Right atrium auricular region (tissue), 2 donors: ENCODE results near the gene MAP4K5. TPM values are rescaled to one million over a fixed set of nuclear protein-coding genes. Genes with fewer than 3 reads are reported as not detected.
A peak's percentile ranks its signal among the peaks of the same experiment; 100 is the strongest.
"Not testable (repeated sequence)": the region's sequence is repeated elsewhere in the genome, so short reads cannot be mapped to it uniquely, and the experiment has no call there.

Experiments
- DNase-seq: peaks from one replicate; pipeline ENCODE4 v3.0.0-alpha.2; 2019; ENCODE audit warnings: low spot score
- H3K27ac ChIP-seq, 2 donors: fragments of 200-600 bp; sonication (generic); 1 replicate in 1 of 2; 2 replicates in 1 of 2; pipeline ENCODE4 v1.5.1; 2016 to 2019
- H3K27me3 ChIP-seq, 2 donors: fragments of 200-600 bp; sonication (generic); one replicate each; pipeline versions ENCODE4 v1.5.1 to v1.6.0; 2017 to 2019
- H3K36me3 ChIP-seq: fragments of 200-600 bp; sonication (generic); one replicate; pipeline ENCODE4 v1.5.1; 2016
- H3K4me1 ChIP-seq, 2 donors: fragments of 200-600 bp; sonication (generic); one replicate each; pipeline versions ENCODE4 v1.5.1 to v1.6.0; 2017 to 2019
- H3K4me3 ChIP-seq, 2 donors: fragments of 200-600 bp; sonication (generic); 1 replicate in 1 of 2; 2 replicates in 1 of 2; pipeline ENCODE4 v1.5.1; 2017 to 2019; ENCODE audit warnings: mild to moderate bottlenecking in 1 of 2, moderate library complexity in 1 of 2
- H3K9me3 ChIP-seq, 2 donors: fragments of 200-600 bp; sonication (generic); one replicate each; pipeline ENCODE4 v1.5.1; 2019
- CTCF ChIP-seq, 2 donors: fragments of 200-600 bp; sonication (generic); IDR thresholded peaks; one replicate each; pipeline ENCODE4 v1.5.1; 2019; ENCODE audit warnings: antibody characterized with exemption in 2 of 2
- total RNA-seq, 2 donors: library from RNA; depleted of rRNA; stranded (reverse); fragments of >200 nt; gene quantifications; one replicate each; pipeline ENCODE4 v1.1.0, GENCODE V29; 2016

MAP4K5 gene
- total RNA-seq, 2 donors from 2014 or later: 37.5 to 44.4 TPM

GRCh38 chr14:50569714-50570274 lies 37.4 kb upstream of the MAP4K5 start:
- no peaks in the 10 kb centered on the region for H3K27me3 ChIP-seq
- no peaks in the 10 kb centered on the region for H3K4me1 ChIP-seq
- H3K4me3 ChIP-seq: no peak overlapping the region
- no peak for DNase-seq
- H3K9me3 ChIP-seq: peaks cover 0 to 25% of the 10 kb centered on the region in 2 donors
- no peak overlapping the region for H3K27ac ChIP-seq
- TF ChIP-seq CTCF (IDR thresholded peaks at IDR 0.05): no peak
- H3K36me3 ChIP-seq: no peaks in the 10 kb centered on the region

GRCh38 chr14:50562841-50563240 lies 30.5 kb upstream of the MAP4K5 start:
- Histone ChIP-seq H3K36me3 (no peaks in the 10 kb centered on the region), H3K27me3 (no peaks in the 10 kb centered on the region), H3K4me1 (peaks cover 0 to 15% of the 10 kb centered on the region in 2 donors), H3K4me3 (no peak overlapping the region), H3K9me3 (no peaks in the 10 kb centered on the region), H3K27ac (no peak overlapping the region)
- no peak for DNase-seq
- TF ChIP-seq CTCF (IDR thresholded peaks at IDR 0.05): no peak

GRCh38 chr14:50560931-50561285 lies 28.5 kb upstream of the MAP4K5 start:
- Histone ChIP-seq H3K4me3 (peak overlapping the region; percentile 65 to 71), H3K27ac (peak overlapping the region; percentile 83 to 86), H3K36me3 (no peaks in the 10 kb centered on the region), H3K9me3 (no peaks in the 10 kb centered on the region), H3K27me3 (no peaks in the 10 kb centered on the region), H3K4me1 (peaks cover 0 to 15% of the 10 kb centered on the region in 2 donors)
- DNase-seq: peak; percentile 85
- no peak for TF ChIP-seq CTCF (IDR thresholded peaks at IDR 0.05)

GRCh38 chr14:50559990-50560930 lies 27.9 kb upstream of the MAP4K5 start, which contains the start of gene ATL1:
Gene ATL1 (plus strand): TSS chr14:50560145. CDS start chr14:50560266, 121 bp downstream.
- Histone ChIP-seq H3K27ac (peak within 1 kb of the TSS; percentile 83 to 86), H3K4me3 (peak within 1 kb of the TSS; percentile 65 to 71), H3K36me3 (no peaks in the 10 kb centered on the region), H3K27me3 (no peaks in the 10 kb centered on the region), H3K9me3 (no peaks in the 10 kb centered on the region), H3K4me1 (peaks cover 0 to 15% of the 10 kb centered on the region in 2 donors)
- peak; percentile 79 for DNase-seq
- peak in 1 of 2 donors; percentile 22 for TF ChIP-seq CTCF (IDR thresholded peaks at IDR 0.05)

- not testable (repeated sequence) for H3K27me3 ChIP-seq, H3K9me3 ChIP-seq, H3K27ac ChIP-seq, H3K4me1 ChIP-seq, DNase-seq, H3K4me3 ChIP-seq, H3K36me3 ChIP-seq
Measured at GRCh38 chr14:50552796-50553195, 20.4 kb upstream of the MAP4K5 start.

GRCh38 chr14:50551877-50552276 lies 19.5 kb upstream of the MAP4K5 start:
- Histone ChIP-seq H3K27ac (no peak overlapping the region), H3K27me3 (no peaks in the 10 kb centered on the region), H3K9me3 (no peaks in the 10 kb centered on the region), H3K36me3 (no peaks in the 10 kb centered on the region), H3K4me3 (no peak overlapping the region), H3K4me1 (no peaks in the 10 kb centered on the region)
- no peak for DNase-seq
- TF ChIP-seq CTCF (IDR thresholded peaks at IDR 0.05): no peak
